AG10803 (cell line): Measurements from ENCODE around the gene POU2AF3.
A peak's percentile ranks its signal among the peaks of the same experiment; 100 is the strongest.

Experiments
- DNase-seq: peaks from one replicate; pipeline ENCODE4 v3.0.0; 2010; ENCODE audit warnings: low read depth
- H3K4me3 ChIP-seq: 2 replicates; pipeline ENCODE4 v1.5.1; 2011; ENCODE audit warnings: mild to moderate bottlenecking, low read length, control low read depth
- TF ChIP-seq, protein P1 (sequence below): conservative IDR thresholded peaks from 2 replicates; pipeline ENCODE4 v1.5.1; 2011; ENCODE audit warnings: mild to moderate bottlenecking, low read length, control low read depth, inconsistent platforms

POU2AF3 gene

DNA sequence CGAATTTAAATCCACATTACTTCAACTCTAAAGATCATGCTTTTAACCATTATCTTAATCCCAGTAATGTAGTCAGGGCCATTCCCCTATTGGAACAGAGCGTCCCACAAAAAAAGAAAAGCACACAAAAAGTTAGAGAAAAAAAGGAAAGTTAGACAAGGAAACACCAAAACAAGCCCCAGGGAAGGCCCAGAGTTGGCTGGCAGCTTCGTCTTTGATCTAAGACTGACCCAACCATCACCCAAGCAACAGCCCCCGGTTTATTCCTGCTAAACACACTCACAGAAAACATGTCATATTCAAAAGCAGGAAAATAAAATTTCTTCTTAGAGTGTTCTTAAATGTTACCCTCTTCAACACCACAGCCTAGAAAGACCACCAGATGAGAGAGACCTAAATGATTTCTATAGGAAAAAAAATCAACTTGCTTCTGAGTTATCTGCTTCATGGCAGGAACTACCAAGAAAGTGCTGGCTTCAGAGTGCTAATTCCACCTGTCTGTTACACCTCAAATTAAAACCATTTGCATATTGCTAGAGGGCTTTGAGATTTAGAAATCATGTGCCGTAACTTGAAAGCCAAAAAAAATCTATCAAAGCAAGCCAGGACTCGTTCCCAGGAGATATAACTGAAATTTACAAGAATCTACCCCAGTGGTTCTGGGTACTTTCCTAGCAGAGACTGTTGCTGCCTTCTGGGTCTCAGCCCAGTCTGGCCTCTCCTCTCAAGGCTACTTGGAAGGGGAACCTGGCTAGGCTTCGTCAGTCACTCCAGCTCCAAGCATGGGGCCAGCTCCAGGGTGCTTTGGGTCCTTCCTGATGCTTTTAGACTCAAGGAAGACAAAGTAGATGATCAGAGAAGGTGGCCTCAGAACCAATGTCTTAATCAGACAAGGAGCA lies 31.2 kb downstream of the POU2AF3 start:
- H3K4me3 ChIP-seq: no peak overlapping the region
- DNase-seq: no peak
- TF ChIP-seq, protein P1, sequence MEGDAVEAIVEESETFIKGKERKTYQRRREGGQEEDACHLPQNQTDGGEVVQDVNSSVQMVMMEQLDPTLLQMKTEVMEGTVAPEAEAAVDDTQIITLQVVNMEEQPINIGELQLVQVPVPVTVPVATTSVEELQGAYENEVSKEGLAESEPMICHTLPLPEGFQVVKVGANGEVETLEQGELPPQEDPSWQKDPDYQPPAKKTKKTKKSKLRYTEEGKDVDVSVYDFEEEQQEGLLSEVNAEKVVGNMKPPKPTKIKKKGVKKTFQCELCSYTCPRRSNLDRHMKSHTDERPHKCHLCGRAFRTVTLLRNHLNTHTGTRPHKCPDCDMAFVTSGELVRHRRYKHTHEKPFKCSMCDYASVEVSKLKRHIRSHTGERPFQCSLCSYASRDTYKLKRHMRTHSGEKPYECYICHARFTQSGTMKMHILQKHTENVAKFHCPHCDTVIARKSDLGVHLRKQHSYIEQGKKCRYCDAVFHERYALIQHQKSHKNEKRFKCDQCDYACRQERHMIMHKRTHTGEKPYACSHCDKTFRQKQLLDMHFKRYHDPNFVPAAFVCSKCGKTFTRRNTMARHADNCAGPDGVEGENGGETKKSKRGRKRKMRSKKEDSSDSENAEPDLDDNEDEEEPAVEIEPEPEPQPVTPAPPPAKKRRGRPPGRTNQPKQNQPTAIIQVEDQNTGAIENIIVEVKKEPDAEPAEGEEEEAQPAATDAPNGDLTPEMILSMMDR: no peak

DNA sequence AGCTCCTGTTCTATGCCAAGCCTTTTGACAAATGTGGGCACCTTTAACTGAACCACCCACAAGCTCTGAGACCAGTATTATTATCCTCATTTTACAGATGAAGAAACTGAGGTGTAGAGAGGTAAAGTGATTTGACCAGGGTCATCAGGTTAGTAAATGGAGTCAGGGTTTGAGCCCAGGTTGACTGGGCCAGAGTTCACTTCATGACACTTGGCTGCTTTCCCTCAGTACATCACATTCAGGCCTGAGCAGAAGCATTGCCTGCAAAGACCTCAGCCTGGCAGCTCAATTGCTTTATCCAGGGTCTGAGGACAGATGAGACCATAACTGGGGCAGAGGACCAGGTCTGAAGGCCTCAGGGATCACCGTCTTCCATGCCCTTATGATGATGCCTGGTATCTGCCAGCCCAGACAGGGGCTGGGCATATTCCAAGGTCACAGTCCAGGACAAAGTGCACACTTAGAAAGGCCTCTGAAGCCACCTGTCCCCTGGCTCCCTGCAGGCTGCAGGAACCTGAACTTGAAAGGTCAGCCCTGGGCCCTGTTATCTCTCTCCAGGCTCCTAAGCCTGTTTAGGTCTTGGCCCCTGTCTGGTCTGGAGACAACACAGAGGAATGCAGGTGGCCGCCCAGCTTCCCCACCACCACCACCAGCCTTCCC lies 32.0 kb downstream of the POU2AF3 start:
- no peak for DNase-seq
- TF ChIP-seq, protein P1: no peak
- no peak overlapping the region for H3K4me3 ChIP-seq

DNA sequence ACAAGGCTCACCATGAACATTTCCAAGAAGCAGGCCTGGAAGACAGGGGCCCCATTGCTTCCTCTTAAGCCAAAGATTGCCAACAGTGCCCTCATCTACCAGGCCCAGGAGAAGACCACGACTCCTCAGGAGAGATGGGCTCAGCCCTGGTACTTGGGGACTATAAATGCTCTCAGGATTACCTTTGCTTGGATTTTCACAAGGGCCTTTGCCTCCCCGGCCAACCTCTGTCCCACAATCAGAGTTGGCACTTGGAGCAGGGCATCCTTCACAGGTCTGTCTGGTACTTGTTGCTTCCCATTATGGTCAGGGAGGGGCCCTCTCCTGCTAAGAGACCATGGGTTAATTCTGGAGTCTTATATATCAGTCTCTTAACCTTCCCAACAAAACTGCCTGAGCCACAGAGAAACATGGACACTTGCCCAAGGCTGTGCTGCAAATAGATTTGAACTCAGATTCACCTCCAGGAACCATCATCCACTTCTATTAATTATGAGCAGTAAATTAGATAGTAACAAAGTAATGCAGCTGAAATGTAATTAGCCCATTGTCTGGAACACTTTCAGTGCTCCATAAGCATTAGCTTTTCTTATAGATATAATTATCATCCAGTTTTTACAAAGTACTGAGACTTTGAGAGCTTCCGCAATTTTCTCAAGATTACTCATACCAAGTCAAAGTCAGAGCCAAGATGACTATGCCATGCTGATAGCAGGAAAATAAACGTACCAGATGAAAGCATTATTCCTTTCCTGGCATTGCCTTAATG lies 33.5 kb downstream of the POU2AF3 start:
- DNase-seq: peak; percentile 33
- no peak overlapping the region for H3K4me3 ChIP-seq
- TF ChIP-seq, protein P1: no peak

DNA sequence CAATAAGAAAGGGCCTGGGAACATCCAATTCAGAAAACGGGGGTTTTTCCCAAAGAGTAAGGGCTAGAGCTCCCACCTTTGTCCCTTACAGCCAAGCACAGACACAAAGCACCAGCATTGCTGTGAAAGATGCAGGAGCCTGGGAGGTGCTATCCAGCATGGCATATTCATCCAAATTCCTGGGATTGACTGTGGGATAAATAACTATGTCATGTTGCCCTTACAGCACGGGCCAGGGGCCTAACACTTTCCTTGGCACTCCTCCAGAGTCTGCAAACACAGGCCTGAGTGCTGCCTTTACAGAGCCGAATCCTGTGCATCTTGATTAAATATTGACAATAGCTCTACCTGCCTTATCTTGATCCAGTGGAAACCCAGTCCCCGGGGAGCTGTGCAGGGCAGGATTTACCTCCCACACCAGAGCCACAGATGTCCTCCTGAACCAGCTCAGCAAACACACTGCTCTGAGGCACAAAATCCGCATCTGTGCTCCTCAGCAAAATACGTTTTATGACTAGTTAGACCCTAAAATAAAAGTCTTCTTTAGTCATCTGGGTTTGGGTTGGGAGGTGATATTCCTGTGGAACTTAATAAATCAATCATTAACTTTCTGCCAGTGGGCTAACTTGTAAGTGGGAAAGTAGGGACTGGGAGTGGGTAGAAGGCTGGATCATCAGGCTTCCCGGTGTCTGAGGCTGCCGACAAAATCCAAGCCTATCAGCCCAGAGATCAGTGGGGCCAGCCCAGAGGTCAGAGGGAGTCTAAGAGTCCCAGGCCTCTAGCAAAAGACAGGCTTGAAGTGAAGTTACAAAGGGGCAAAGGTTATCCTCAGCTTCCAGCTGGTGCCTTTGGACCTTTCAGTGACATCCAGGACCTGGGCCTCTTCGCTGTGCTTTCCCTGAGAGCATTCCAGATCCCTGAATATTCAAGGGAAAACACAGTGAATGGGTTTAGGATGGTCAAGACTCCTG lies 36.5 kb downstream of the POU2AF3 start:
- no peak overlapping the region for H3K4me3 ChIP-seq
- TF ChIP-seq, protein P1: no peak
- no peak for DNase-seq

DNA sequence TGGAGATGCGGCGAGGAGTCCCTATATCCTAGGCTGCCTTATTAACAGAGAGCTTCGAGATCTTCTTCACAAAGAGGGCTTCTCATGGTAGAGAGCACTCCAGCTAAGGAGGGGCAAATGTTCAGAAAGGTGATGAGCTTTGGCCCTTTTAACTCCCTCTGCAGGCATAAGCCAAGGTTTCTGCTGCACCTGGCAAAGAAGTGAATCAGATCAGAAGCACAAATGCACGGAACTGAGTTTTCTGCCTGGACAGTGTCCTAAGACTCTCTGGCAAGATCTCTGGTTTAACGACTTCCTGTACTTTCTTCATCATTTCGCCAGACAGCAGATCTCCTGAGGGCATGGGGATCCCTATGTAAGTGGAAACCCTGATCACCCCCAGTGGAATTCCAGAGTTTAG lies 37.2 kb downstream of the POU2AF3 start:
- no peak overlapping the region for H3K4me3 ChIP-seq
- DNase-seq: peak; percentile 24

DNA sequence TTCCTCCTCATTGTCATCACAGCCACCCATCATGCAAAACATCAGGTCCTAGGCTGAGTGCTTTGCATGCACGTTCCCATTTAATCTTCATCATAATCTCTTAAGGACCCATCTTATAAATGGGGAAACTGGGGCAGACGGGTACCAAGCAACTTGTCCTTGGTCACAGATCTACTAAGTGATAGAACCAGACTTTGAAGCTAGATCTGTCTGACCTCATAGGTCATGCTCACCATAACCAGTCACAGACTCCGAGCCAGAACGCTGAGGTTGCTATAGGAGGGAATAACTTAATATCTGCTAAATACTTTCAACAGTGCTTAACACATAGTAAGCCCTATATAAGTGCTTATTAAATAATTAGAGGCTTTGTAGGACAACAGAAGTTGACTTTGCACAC lies 37.7 kb downstream of the POU2AF3 start:
- H3K4me3 ChIP-seq: no peak overlapping the region
- no peak for DNase-seq
- TF ChIP-seq, protein P1: no peak

More for the DNA sequence above, 37.2 kb downstream of the POU2AF3 start:
- TF ChIP-seq, protein P1: no peak
